DOHH2 (cell line): ENCODE data around the gene GSTT2B.

Experiments used
- EZH2phosphoT487 ChIP-seq: fragments of 200-600 bp; sonication (generic); IDR thresholded peaks from 2 replicates; pipeline ENCODE4 v1.6.1; 2017; ENCODE audit warnings: borderline replicate concordance, mild to moderate bottlenecking, antibody characterized with exemption, low read length, moderate library complexity, mixed read lengths
- TF ChIP-seq, protein P1 (sequence below): fragments of 200-600 bp; sonication (generic); IDR thresholded peaks from one replicate; pipeline ENCODE4 v1.5.1; 2014; ENCODE audit warnings: antibody characterized with exemption, mild to moderate bottlenecking, low read depth, low read length; ENCODE audit not compliant: poor library complexity, severe bottlenecking

DNA sequence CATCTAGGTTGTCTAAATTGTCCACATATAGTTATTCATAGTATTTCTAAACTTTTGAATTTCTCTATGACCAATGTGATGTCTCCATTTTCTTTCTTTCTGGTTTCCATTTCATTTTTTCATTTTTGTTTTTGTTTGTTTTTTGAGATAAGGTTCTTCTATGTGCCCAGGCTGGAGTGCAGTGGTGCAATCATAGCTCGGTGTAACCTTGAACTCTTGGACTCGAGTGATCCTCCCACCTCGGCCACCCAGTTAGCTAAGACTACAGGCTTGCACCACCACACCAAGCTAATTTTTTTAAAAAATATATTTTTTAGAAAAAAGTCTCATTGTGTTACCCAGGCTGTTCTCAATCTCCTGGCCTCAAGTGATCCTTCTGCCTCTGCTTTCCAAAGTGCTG lies 36.1 kb upstream of the GSTT2B start:
- TF ChIP-seq, protein P1, sequence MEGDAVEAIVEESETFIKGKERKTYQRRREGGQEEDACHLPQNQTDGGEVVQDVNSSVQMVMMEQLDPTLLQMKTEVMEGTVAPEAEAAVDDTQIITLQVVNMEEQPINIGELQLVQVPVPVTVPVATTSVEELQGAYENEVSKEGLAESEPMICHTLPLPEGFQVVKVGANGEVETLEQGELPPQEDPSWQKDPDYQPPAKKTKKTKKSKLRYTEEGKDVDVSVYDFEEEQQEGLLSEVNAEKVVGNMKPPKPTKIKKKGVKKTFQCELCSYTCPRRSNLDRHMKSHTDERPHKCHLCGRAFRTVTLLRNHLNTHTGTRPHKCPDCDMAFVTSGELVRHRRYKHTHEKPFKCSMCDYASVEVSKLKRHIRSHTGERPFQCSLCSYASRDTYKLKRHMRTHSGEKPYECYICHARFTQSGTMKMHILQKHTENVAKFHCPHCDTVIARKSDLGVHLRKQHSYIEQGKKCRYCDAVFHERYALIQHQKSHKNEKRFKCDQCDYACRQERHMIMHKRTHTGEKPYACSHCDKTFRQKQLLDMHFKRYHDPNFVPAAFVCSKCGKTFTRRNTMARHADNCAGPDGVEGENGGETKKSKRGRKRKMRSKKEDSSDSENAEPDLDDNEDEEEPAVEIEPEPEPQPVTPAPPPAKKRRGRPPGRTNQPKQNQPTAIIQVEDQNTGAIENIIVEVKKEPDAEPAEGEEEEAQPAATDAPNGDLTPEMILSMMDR = no peak
- no peak for TF ChIP-seq EZH2phosphoT487
